ENCODE data around the gene MSI2. TPM values are rescaled to one million over a fixed set of nuclear protein-coding genes. Genes with fewer than 3 reads are reported as not detected.

Gene MSI2
- total RNA-seq (2011; cell fraction: chromatin; rRNA removed; ENCODE audit: low replicate concordance) = 290 and 357 TPM in 2 replicates
- 109 and 121 TPM in 2 replicates for total RNA-seq (2011; cell fraction: nucleolus; rRNA removed)
- total RNA-seq (2011; cell fraction: nucleoplasm; rRNA removed) = 200 and 269 TPM in 2 replicates
- total RNA-seq (2014; rRNA removed) (29.7 and 51.4 TPM in 2 replicates), total RNA-seq (2014; rRNA removed; fragmentation: Illumina TruSeq; extraction: Trizol) (42.4 and 50.3 TPM in 2 replicates), total RNA-seq (2015; rRNA removed; fragmentation: Illumina TruSeq; extraction: Trizol) (45.2 and 50.9 TPM in 2 replicates), total RNA-seq (2021) (60.4 and 61.8 TPM in 2 replicates), polyA plus RNA-seq (2011; rRNA removed) (36.8 and 48.9 TPM in 2 replicates), polyA plus RNA-seq (2014; fragmentation: Illumina TruSeq; extraction: Trizol) (56.3 and 66.6 TPM in 2 replicates), polyA plus RNA-seq (2014; fragmentation: Nextera tagmentation; extraction: Ambion mirVana) (1 to 10 TPM; 4.6 to 5.3 TPM), polyA plus RNA-seq (2014; rRNA removed) (30.5 and 35.5 TPM in 2 replicates), polyA minus RNA-seq (2011; rRNA and poly(A)+ RNA removed) (72.6 and 78.9 TPM in 2 replicates), Bru-seq, nascent RNA (percentile 77 among the genes with signal in this experiment), BruChase-seq, experiment 1, labeled RNA remaining after a 2-hour chase (percentile 76 among the genes with signal in this experiment), BruChase-seq, experiment 2, labeled RNA remaining after a 6-hour chase (percentile 74 among the genes with signal in this experiment)
- 25.6 and 43.5 TPM in 2 replicates for polyA plus RNA-seq (2011; cell fraction: cytosol; rRNA removed)
- polyA plus RNA-seq (2011; cell fraction: nucleus; rRNA removed) = 61.4 and 77.7 TPM in 2 replicates
- polyA plus RNA-seq (2012) = 37.7 and 43.6 TPM in 2 replicates
- polyA minus RNA-seq (2011; cell fraction: cytosol; rRNA and poly(A)+ RNA removed) = 32.4 and 39.6 TPM in 2 replicates
- polyA minus RNA-seq (2011; cell fraction: nucleus; rRNA and poly(A)+ RNA removed) = 38.9 and 58.1 TPM in 2 replicates
- long read RNA-seq, experiment 1, full-length matches to known transcripts = 3 of 49 reads
- long read RNA-seq, experiment 1, partial matches to known transcripts = 4 of 49 reads
- long read RNA-seq, experiment 1, other reads (novel, unspliced or antisense) = 42 of 49 reads
- long read RNA-seq, experiment 2, full-length matches to known transcripts = 5 of 31 reads
- long read RNA-seq, experiment 2, partial matches to known transcripts = 0 of 31 reads
- long read RNA-seq, experiment 2, other reads (novel, unspliced or antisense) = 26 of 31 reads
- long read RNA-seq, experiment 3, full-length matches to known transcripts = 2 of 13 reads
- long read RNA-seq, experiment 3, partial matches to known transcripts = 1 of 13 reads
- long read RNA-seq, experiment 3, other reads (novel, unspliced or antisense) = 10 of 13 reads

- DNase-seq (ENCODE audit: extremely low read depth in 1 of 4, low spot score in 3 of 4) (peak; percentile 88 to 94 (median 91)), ATAC-seq (peak; percentile 89), FAIRE-seq (no peak)
- H3K27ac ChIP-seq (ENCODE audit: extremely low read depth, low read depth, low read length) = peak within 1 kb of the TSS; percentile 79
- peak within 1 kb of the TSS; percentile 89 for H2AFZ ChIP-seq (ENCODE audit: low read depth, low read length)
- H3K9me1 ChIP-seq (ENCODE audit: control insufficient read depth, insufficient read depth, low read length) = no peaks in the 10 kb centered on the region
- H4K20me1 ChIP-seq (replicated peaks; ENCODE audit: control insufficient read depth, insufficient read depth, low read length) = no peaks in the 10 kb centered on the region
- ChIA-PET CTCF (ENCODE audit: low intra/inter-chr PET ratio) (interaction anchor here (1.2 kb wide), 1 partner anchor 13 kb away, joined by 3 read pairs; no protein-coding TSS in a partner anchor), POLR2A (interaction anchor here (1.0 to 2.5 kb wide), 2 partner anchors 10 to 13 kb away, joined by 3 to 9 read pairs; no protein-coding TSS in a partner anchor)
- peaks cover 10 to 13% of the 10 kb centered on the region in 2 experiments; a peak in 4 of 5 replicates for H3K4me1 ChIP-seq (replicated peaks in 1 of 2; ENCODE audit: control insufficient read depth in 2 of 2, insufficient read depth in 2 of 2, low read length in 2 of 2)
- in situ Hi-C loops (cut with MboI) = no loop called here
- peak within 1 kb of the TSS; percentile 78 for H3K4me3 ChIP-seq
- peaks cover 37% of the 10 kb centered on the region for H3K79me2 ChIP-seq (ENCODE audit: control insufficient read depth, insufficient read depth, low read length)
- H3K27me3 ChIP-seq (ENCODE audit: control insufficient read depth in 2 of 2, insufficient read depth in 2 of 2, low read length in 2 of 2) = no peaks in the 10 kb centered on the region
- 5% methylated on average over 24 of the region's 88 CpGs for WGBS (ENCODE audit: insufficient coverage, low coverage, missing lambda C conversion rate)
- intact Hi-C loops (cut with micrococcal nuclease) = loop anchor here (2.0 kb wide), 1 partner anchor 123 kb away; no protein-coding TSS in a partner anchor
- peak within 1 kb of the TSS; percentile 79 to 93 for H3K9ac ChIP-seq (ENCODE audit: insufficient read depth in 1 of 2, low read depth in 2 of 2, low read length in 2 of 2)
- no TSS peak for BruUV-seq (replicated peaks)
- peak within 1 kb of the TSS; percentile 91 for H3K4me2 ChIP-seq (ENCODE audit: insufficient read depth, low read length)
- no peaks in the 10 kb centered on the region; the same call in 1 of the 2 replicates for H3K9me3 ChIP-seq (replicated peaks; ENCODE audit: control insufficient read depth, insufficient read depth, low read depth, low read length)
- peaks cover 21% of the 10 kb centered on the region for H3K36me3 ChIP-seq (ENCODE audit: control insufficient read depth, insufficient read depth, low read length)
- TF ChIP-seq MCM3 (IDR thresholded peaks at IDR 0.05) (no peak), ZNF263 (CRISPR knock-in tag; IDR thresholded peaks at IDR 0.05; ENCODE audit: borderline replicate concordance) (peak; percentile 97), CBX2 (IDR thresholded peaks at IDR 0.05; ENCODE audit: insufficient read depth, low read length, poor library complexity, severe bottlenecking) (no peak), ATF1 (CRISPR knock-in tag; IDR thresholded peaks at IDR 0.05) (peak; percentile 50; the same call in 1 of the 2 replicates), ATF1 (tag; IDR thresholded peaks at IDR 0.05) (peak; percentile 62), MAX (CRISPR knock-in tag; IDR thresholded peaks at IDR 0.05) (peak; percentile 80), CXXC5 (CRISPR knock-in tag; IDR thresholded peaks at IDR 0.05) (peak; percentile 76), ZBTB12 (CRISPR knock-in tag; IDR thresholded peaks at IDR 0.05) (peak; percentile 80), USF1 (CRISPR knock-in tag; IDR thresholded peaks at IDR 0.05) (peak; percentile 59; the same call in 1 of the 2 replicates), FUS (optimal IDR thresholded peaks at IDR 0.05; ENCODE audit: low read depth, low read length) (no peak), ATF3 (IDR thresholded peaks at IDR 0.05) (0 out of 2 replicates have a peak, but pooled peaks have one; percentile 28), ATF3 (CRISPR knock-in tag; conservative IDR thresholded peaks at IDR 0.05) (no peak)
Measured at GRCh38 chr17:57255776-57256681, at the start of gene MSI2. MSI2 (plus strand) TSS chr17:57256523; CDS start chr17:57256743, 220 bp downstream.

Measured in K562 (cell line).